GM11168 (cell line): ENCODE results near the gene ADCY4.

ENCODE experiments used
- in situ Hi-C: fragments of 300-500 bp; cut with MboI; formaldehyde crosslinking; loops from one replicate; pipeline ENCODE4 v1.12.0; 2022; ENCODE audit warnings: low sequenced_read_pairs; ENCODE audit not compliant: unreplicated experiment

The ADCY4 gene

DNA sequence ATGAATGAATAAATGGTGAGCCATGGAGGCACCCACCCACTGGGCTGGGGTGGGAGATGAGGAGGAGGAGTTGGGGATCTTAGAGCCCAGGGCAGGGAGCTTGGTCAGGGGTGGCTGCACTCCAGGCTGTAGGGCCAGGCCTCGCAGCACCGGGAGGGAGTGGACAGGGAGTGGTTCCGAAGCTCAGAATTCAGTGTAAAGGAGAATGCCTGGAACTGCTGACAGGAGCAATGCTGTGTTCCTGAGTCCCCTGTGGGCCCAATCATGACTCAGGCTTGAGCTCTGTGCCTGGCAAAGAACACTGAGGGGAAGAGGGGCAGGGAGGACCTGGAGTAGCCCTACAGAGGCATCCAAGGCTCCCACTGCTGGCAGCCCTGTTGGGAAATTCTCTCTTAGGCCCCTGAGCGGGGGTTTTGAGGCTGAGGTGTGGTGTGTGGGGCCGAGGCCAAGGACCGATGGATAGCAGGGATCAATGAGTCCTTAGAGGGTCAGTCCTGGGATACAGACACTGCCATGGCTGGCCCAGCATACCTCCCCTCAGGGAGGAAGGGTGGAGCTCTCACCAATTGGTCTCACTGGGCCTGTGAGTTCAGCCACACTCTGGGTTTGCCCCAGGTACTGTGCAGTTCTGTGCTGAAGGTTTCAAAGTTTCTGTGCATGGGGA, 53.9 kb downstream of the ADCY4 start:
- in situ Hi-C loops = no loop called here

DNA sequence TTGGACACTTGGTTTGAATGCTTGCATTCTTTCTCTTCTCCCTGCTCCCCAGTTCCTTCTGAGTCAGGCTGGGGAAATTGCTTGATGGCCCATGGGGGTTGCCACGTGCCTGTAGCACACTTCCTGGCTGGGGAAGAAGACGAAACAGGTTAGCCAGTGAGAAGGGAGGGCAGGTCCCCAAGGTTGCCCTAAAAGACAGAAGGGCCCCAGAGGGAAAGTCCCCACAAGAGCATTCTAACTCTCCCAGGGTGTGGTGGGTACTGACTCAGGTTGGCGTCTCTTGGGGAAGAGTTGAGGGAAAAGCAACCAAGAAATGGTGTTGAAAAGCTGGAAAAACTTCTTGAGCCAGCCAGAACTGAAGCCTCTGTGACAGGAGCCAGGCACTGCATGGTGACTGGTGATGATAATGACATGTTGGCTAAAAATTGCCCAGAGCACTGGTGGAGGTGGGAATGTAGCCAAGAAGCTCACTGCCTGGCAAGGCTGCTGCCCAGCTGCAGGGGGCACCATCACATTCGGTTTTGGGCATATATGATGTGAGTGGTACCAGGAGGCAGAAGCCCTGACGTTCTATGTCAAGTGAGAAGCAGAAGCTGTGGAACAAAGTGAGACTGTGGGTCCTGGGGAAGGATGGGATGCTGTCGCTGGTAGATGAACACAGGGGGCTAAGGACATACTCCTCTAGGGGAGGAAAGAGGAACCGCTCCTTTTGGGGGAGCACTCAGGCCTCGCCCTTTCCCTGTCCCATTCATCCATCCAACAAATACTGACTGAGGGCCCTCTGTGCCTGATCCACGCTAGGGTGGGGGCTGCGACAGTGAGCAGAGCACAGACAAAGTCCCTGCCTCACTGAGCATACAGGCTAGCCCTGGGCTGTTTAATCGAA, 55.3 kb downstream of the ADCY4 start:
- in situ Hi-C loops = no loop called here

DNA sequence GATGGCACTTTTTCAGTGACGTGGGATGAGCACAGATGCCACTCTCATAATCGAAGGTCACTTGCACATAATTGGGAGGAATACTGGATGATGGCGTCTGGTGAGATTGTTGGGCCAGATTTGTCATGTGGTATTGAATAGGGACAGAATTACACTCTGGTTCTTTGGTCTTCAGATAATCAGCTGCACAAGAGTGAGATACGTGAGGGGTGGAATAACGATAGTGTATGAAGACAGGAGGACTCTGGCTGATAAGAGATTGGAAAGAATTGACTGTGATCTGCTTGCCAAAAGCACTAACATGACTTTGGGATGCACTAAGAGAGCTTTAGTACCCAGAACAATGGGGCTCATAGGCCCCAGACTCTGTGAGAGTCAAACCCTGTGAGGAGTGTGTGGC, 56.4 kb downstream of the ADCY4 start:
- in situ Hi-C loops = no loop called here

DNA sequence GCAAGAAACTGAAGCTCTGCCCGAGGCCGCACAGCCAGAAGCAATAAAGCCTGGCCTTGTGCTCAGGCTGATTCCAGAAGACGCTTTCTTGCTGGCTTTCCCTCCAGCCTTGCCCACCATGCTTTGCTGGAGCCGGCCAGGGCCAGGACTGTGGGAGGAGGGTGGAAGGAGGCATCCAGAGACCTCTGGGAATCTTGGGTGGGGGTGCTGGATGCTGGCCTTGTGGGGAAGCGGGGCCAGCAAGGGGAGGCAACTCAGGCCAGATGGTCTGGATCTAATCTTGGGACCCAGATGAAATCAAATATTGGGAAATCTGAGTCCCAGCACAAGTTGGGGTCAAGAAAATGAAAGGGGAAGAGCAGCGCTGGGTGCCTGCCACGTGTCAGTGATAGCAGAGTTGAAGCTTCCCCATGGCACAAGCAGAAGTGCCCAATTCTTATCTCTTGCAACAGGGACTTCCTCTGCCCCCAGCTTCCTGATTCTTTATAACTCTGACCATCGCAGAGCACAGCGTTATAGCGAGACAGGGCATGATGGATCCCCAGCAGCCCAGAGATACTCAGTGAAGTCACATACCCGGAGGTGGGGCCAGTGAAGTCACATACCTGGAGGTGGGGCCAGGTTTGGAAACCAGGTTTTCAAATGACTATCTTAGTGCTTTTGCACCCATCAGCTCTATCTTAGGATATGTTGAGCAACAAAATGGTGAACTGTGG, 57.1 kb downstream of the ADCY4 start:
- in situ Hi-C loops = no loop called here

DNA sequence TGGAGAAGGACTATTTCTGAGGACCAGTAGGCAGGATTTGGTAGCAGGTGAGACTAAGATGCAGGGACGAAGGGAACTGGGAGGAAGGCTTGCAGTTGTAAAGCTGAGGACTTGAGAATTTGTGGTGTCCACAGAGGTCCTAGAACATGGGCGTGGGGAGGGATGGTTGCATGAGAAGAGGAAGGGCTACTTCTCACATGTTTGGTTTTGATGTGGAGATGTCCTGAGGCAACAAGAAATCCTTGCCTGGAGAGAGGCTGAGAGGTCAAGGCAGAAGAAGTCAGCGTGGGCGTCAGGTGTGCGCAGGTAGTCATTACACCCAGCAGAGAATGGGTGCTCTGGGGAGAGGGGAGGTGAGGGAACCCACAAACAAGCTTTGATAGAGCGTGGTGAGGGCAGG, 57.8 kb downstream of the ADCY4 start:
- in situ Hi-C loops = no loop called here

DNA sequence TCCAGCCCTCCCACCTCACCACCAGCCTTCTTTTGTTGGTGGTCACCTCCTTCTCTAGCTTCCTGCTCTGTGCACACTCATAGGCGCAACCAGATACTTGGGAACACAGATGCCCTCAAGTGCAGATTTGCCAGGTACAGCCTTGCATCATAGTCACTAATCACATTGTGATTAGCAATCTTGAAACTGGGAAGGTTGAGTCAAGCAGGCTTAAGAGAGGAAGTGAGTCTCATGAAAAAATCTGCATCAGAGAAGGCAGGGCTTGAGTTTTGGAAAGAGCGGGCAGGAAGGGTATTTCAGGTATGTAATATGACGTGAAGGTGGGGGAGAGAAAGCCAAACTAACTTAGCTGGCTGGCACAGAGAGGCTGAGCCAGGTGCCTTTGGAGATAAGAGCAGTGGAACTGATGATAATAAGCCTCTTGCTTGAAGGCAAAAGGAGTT, 60.7 kb downstream of the ADCY4 start:
- in situ Hi-C loops = no loop called here

DNA sequence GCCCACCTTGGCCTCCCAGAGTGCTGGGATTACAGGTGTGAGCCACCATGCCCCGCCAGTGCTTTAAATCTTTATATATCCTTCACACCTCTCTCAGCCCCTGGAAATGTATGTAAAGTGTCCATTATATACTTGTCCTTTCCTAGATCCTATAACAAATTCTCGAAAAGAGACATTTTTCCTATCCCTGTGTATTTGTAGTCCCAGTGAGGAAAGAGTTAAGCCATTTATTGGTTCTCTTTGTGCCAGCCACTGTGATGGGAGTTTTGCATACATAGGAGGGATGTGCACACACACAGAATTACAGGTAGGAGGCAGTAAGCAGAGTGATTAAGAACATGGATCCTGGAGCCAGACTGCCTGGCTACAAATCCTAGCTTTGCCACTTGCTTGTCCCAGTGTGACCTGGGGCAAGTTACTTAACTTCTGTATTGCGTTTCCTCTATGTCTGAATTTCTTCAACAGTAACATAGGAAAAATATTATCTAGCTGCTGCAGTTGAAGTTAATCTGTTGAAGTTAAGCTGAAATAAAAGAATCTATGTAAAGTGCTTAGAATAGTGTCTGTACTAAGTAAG, 61.4 kb downstream of the ADCY4 start:
- in situ Hi-C loops = no loop called here

DNA sequence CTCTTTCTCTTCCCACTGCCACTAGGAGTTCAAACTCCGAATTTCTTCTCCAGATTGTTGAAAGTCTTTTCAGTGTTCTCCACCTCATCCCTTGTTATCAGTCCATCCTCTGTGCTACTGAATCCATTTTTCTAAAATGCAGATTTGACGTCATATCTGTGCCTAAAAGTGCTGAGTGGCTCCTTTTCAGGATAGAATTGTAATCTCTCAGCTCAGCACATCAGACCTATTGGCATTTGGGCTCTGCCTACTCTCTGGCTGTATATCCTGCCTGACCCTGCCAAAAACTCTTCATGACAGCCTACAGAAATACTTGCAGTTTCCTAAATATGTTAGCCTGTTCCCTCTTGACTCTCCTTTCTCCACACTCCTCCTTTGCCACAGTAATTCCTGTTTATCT, 62.4 kb downstream of the ADCY4 start:
- in situ Hi-C loops = no loop called here

DNA sequence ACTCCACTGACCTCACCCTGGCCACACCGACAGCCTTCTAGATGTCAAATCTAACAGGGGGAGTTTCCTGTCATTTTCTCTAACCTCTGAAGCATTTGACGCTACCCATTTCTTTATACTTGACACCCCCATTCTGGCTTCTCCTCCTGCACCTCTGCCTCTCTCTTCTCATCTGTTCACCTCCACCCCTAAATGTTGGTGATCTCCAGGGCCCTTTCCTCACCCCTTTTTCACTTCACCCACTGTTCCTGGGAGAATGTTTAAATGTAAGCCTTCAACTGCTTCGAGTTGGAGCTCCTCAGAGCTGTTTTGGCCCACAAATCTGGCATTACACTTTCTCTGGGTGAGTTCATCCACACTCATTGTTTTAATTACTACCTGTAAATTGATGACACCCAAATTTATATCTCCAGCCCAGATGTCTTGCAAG, 63.0 kb downstream of the ADCY4 start:
- in situ Hi-C loops = no loop called here

DNA sequence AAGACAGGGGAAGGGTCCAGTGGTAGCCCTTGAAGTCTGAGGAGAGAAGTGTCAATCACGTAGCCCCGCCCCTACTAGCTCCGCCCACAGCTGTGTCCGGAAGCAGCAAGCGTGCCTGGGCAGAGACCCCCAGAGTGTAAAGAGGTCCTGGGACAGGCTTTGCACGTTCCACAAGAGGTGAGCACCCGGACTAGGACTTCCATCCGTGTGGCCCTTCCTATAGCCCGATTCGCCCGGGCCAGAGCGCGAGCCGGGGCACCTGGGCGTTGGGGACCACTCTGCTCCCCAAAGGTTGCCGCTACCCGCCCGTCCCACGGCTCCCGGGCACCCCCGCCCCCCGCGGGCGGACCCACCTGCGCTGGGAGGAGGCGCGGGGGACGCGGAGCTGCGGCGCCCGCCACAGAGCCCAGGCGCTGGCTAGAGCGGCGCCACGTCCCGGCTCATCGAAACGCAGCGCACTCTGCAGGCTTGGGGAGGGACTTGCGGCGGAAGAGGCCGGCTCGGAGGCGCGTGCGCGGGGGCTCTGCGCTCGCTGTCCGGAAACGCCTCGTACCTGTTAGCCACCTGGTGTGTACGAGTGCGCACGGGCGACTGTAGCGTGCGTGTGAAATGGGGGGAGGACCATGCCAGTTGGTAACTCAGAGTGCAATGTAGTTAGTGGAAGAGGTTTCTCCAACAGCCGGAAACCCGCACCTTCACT, 63.6 kb downstream of the ADCY4 start, which contains the start of gene RABGGTA:
TSS of gene RABGGTA (minus strand) at position 464 of the 700 bp plus-strand sequence. CDS start 482 bp downstream, outside the sequence.
- in situ Hi-C loops = no loop called here

DNA sequence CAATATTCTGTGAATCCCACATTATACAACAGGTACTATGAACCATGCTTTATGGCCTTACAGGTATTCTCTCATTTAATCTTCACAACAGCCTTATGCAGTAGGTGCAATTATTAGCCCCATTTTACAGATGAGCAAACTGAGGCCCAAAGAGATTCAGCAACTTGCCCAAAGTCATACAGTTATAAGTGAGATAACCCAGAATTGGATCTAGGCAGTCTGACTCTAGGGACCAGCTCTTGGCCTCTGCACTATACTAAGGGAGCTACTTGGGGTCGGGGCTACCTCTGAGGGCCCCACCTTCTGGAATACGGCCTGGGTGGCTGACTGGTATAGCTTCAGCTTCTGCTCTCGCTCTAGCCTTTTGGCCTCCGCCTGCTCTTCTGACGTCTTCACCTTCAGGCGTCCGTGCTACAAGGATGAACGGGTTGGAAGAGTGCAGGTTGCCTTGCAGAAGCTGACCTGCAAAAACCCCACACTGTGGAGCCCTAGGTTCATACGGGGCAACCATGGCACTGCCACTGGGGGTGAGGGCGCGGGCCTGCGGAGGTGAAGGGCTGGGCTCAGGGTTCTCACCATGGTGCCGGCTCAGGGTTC, 64.2 kb downstream of the ADCY4 start:
- in situ Hi-C loops = no loop called here

DNA sequence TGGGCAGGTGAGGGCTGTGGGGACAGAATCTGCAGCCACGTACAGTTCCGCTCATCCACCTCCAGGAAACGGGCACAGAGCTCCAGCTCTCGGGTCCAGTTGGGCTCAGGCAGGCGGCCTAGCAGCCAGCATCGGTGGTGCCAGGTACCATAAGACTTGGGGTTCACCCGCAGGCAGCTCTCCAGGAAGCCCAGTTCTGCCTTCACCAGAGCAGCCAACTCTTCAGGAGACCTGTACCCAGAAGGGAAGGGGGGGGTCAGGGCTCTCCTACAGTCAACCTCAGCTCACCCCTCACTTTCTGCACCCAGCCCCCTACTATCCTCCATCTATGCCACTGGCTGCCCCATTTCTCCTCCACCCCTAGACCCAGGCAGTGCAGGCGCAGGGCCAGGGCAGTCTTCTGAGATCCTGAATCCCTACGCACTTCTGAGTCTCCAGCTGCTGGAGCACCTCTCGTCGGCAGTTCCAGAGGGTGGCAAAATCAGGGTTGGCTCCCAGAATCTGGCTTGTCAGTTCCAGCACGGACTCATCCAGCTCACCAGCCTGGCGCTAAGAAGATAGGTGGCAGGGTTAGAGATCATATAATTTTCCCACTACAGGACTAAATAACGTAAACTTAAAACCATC, 64.8 kb downstream of the ADCY4 start:
- in situ Hi-C loops = no loop called here

DNA sequence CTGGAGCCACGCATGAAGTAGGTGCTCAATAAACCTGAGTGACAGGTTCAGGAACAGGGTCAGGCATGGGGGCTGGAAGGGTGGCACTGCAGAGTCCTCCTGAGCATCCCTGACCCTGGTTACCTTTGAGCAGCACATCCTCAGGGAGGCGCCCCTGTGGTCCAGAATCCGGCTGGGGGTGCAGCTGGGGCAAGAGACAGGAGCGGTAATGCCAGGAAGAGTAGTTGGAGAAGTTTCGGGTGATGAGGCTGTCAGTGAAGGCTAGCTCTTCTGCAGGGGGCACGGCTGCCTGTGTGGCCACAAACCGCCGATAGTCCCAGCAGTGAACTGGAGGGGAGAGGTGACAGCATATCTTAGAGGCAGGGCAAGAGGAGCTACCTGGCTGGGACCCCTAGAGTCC, 65.5 kb downstream of the ADCY4 start:
- in situ Hi-C loops = no loop called here
